ENCODE results near the gene AGBL1. TPM values are rescaled to one million over a fixed set of nuclear protein-coding genes. Genes with fewer than 3 reads are reported as not detected.

AGBL1 gene
- total RNA-seq, 6 experiments from 2014 or later = not detected

DNA sequence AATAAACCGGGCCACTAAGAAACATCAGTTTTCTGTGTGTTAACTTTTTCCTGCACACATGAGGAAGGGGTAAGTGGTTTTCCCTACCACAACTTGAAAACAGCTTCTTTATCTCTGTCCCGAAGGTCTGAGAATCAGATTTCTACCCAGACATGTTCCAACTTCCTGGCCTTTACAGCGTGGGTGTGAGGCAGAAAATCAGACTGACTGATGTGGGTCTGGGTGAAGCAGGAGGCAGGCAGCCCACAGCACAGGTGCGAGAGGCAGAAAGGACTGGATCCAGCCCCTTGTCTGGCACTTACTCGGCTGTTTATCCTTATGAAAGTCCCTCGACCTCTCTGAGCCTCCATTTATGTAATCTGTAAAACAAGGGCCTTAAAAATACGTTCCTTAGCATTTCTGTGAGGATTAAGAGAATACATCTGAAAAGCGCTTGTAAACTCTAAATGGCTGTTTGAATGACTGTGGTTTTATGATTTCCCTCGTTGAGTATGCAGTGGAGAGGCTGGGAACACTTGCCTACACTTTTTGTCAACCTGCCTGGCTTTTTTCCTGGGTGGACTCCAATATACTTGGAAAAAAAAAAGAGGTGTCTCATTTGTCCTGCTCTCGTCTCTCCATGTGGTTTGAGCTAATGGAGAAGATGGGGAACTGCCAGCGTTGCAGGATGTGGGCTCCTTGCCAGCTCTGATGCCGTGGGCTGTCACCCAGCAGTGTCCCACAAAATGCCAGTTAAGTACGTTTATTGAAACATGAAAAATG lies 3.1 kb downstream of the AGBL1 start:
- Mint-ChIP-seq H3K4me1 (ENCODE audit: low read depth) (no peaks in the 10 kb centered on the region), H3K27me3 (ENCODE audit: insufficient read depth) (no peaks in the 10 kb centered on the region), H3K27ac (no peak overlapping the region), H3K9me3 (peaks cover 56% of the 10 kb centered on the region), H3K4me3 (no peak overlapping the region), H3K36me3 (ENCODE audit: low read depth) (no peaks in the 10 kb centered on the region; the same call in 1 of the 2 replicates)
- TF ChIP-seq CTCF (IDR thresholded peaks at IDR 0.05) = no peak
- no peak for DNase-seq

- Mint-ChIP-seq H3K4me1 (ENCODE audit: low read depth) (no peaks in the 10 kb centered on the region), H3K27me3 (ENCODE audit: insufficient read depth) (no peaks in the 10 kb centered on the region), H3K4me3 (no peak overlapping the region), H3K27ac (no peak overlapping the region), H3K36me3 (ENCODE audit: low read depth) (no peaks in the 10 kb centered on the region), H3K9me3 (peaks cover 55% of the 10 kb centered on the region)
- DNase-seq = no peak
- TF ChIP-seq CTCF (IDR thresholded peaks at IDR 0.05) = no peak
Observed at GRCh38 chr15:86087808-86088207, 8.1 kb downstream of the AGBL1 start.

DNA sequence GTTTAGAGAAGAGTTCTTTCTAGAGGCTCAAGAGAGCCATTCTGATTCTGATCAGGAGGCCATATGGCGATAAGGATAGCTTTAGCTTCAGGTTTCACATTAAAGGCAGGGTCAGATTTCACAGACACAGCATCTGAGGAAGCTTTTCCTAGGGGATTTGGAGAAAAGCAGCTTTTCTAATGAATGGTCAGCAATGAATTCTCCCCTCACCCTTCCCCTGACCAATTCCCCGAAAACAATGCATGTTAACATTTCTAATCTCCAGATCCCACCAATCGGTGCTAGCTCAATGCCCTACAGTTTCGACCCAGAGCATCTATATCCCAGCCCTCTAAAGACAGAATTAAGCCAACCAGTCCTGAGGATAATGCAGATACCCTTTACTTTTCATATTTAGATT lies 9.8 kb downstream of the AGBL1 start:
- Mint-ChIP-seq H3K36me3 (ENCODE audit: low read depth) (no peaks in the 10 kb centered on the region), H3K9me3 (peaks cover 64% of the 10 kb centered on the region), H3K4me1 (ENCODE audit: low read depth) (no peaks in the 10 kb centered on the region), H3K4me3 (no peak overlapping the region), H3K27ac (no peak overlapping the region), H3K27me3 (ENCODE audit: insufficient read depth) (no peaks in the 10 kb centered on the region)
- no peak for TF ChIP-seq CTCF (IDR thresholded peaks at IDR 0.05)
- no peak for DNase-seq

DNA sequence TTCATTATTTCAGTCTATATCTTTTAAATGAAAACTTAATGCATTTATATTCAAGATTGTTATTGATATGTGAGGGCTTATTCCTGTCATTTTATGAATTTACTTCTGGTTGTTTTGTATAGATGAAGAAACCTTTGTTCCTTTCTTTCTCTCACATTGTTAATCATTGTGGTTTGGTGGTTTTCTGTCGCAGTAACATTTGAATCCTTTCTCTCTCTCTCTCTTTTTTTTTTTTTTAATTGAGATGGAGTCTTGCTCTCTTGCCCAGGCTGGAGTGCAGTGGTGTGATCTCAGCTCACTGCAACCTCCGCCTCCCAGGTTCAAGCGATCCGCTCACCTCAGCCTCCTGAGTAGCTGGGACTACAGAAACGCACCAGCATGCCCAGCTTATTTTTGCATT lies 22.1 kb downstream of the AGBL1 start:
- no peak for DNase-seq
- no peak for TF ChIP-seq CTCF (IDR thresholded peaks at IDR 0.05)
- Mint-ChIP-seq H3K36me3 (ENCODE audit: low read depth) (0 out of 2 replicates have a peak, but pooled peaks cover 3% of the 10 kb centered on the region), H3K27me3 (ENCODE audit: insufficient read depth) (peaks cover 2% of the 10 kb centered on the region; the same call in 1 of the 2 replicates), H3K4me3 (no peak overlapping the region), H3K4me1 (ENCODE audit: low read depth) (no peaks in the 10 kb centered on the region), H3K9me3 (peaks cover 71% of the 10 kb centered on the region), H3K27ac (no peak overlapping the region)

DNA sequence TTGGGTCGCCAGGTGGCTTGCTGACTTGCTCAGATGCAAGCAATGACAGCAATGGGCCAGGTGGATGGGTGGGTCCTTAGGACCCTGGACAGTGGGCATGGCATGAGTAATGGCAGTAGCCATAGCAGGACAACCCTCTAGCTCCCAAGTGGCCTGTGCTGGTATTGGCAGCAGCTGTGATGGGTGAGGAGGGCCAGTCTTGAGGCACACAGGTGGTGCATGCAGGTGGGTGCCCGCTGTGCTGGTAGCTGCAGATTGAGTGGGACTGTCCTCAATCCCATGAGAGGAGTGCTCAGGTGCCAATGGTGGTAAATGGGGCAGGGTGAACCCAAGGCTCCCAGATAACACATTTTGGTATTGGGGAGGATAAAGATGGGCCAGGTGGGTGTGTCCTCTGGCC lies 24.2 kb downstream of the AGBL1 start:
- no peak overlapping the region for H3K4me3 Mint-ChIP-seq
- H3K9me3 Mint-ChIP-seq = peaks cover 64% of the 10 kb centered on the region
- DNase-seq = no peak
- H3K36me3 Mint-ChIP-seq (ENCODE audit: low read depth) = 0 out of 2 replicates have a peak, but pooled peaks cover 3% of the 10 kb centered on the region
- H3K27me3 Mint-ChIP-seq (ENCODE audit: insufficient read depth) = no peaks in the 10 kb centered on the region
- no peaks in the 10 kb centered on the region for H3K4me1 Mint-ChIP-seq (ENCODE audit: low read depth)
- H3K27ac Mint-ChIP-seq = no peak overlapping the region
- no peak for TF ChIP-seq CTCF (IDR thresholded peaks at IDR 0.05)

Data from HFFc6 (cell line).